Measurements from ENCODE around the gene DHH. TPM values are rescaled to one million over a fixed set of nuclear protein-coding genes. Genes with fewer than 3 reads are reported as not detected.

DHH gene
- total RNA-seq, 1 experiment from 2014 or later = 0.15 TPM

GRCh38 chr12:49131051-49131893 is 36.7 kb upstream of the DHH start, which contains the start of gene TUBA1B (continued):
- TF ChIP-seq ERG (CRISPR knock-in tag; IDR thresholded peaks at IDR 0.05) (no peak), ZBTB21 (CRISPR knock-in tag; IDR thresholded peaks at IDR 0.05; ENCODE audit: borderline replicate concordance) (peak; percentile 90; the same call in 1 of the 2 replicates), ZNF121 (CRISPR knock-in tag; IDR thresholded peaks at IDR 0.05) (peak; percentile 63; the same call in 1 of the 2 replicates), NFATC4 (CRISPR knock-in tag; IDR thresholded peaks at IDR 0.05) (0 out of 2 replicates have a peak, but pooled peaks have one; percentile 36), E2F5 (CRISPR knock-in tag; IDR thresholded peaks at IDR 0.05) (peak; percentile 83; the same call in 1 of the 2 replicates), HMGXB4 (CRISPR knock-in tag; IDR thresholded peaks at IDR 0.05) (peak; percentile 75; the same call in 1 of the 2 replicates), ZNF423 (CRISPR knock-in tag; IDR thresholded peaks at IDR 0.05) (no peak), TP53 (CRISPR knock-in tag; IDR thresholded peaks at IDR 0.05) (peak; percentile 94), MYBL2 (CRISPR knock-in tag; IDR thresholded peaks at IDR 0.05) (no peak), ETV6 (CRISPR knock-in tag; IDR thresholded peaks at IDR 0.05) (0 out of 2 replicates have a peak, but pooled peaks have one; percentile 7), JAZF1 (CRISPR knock-in tag; IDR thresholded peaks at IDR 0.05) (no peak), JUN (CRISPR knock-in tag; IDR thresholded peaks at IDR 0.05) (0 out of 2 replicates have a peak, but pooled peaks have one; percentile 26), FOXK1 (CRISPR knock-in tag; IDR thresholded peaks at IDR 0.05) (peak; percentile 74; the same call in 1 of the 2 replicates), TEAD1 (CRISPR knock-in tag; IDR thresholded peaks at IDR 0.05) (peak; percentile 47), NR3C1 (CRISPR knock-in tag; conservative IDR thresholded peaks at IDR 0.05; ENCODE audit: low read depth) (0 out of 2 replicates have a peak, but pooled peaks have one; percentile 42), CBFB (CRISPR knock-in tag; IDR thresholded peaks at IDR 0.05; ENCODE audit: low read depth) (peak; percentile 94; the same call in 1 of the 2 replicates), ZNF232 (CRISPR knock-in tag; IDR thresholded peaks at IDR 0.05) (peak; percentile 83; the same call in 1 of the 2 replicates), CREB1 (CRISPR knock-in tag; IDR thresholded peaks at IDR 0.05) (no peak), ATF1 (CRISPR knock-in tag; IDR thresholded peaks at IDR 0.05) (no peak), SOX15 (CRISPR knock-in tag; IDR thresholded peaks at IDR 0.05) (no peak), OVOL2 (CRISPR knock-in tag; IDR thresholded peaks at IDR 0.05; ENCODE audit: borderline replicate concordance) (no peak), CDX4 (CRISPR knock-in tag; IDR thresholded peaks at IDR 0.05; ENCODE audit: borderline replicate concordance) (no peak), ZMAT4 (CRISPR knock-in tag; IDR thresholded peaks at IDR 0.05) (peak; percentile 67; the same call in 1 of the 2 replicates), TCF7 (CRISPR knock-in tag; IDR thresholded peaks at IDR 0.05; ENCODE audit: low read depth) (no peak), FOXP1 (CRISPR knock-in tag; IDR thresholded peaks at IDR 0.05; ENCODE audit: borderline replicate concordance) (peak; percentile 76), SP1 (CRISPR knock-in tag; conservative IDR thresholded peaks at IDR 0.05) (peak; percentile 83), NFE2L1 (CRISPR knock-in tag; IDR thresholded peaks at IDR 0.05) (peak; percentile 77; the same call in 1 of the 2 replicates), RELA (CRISPR knock-in tag; IDR thresholded peaks at IDR 0.05; ENCODE audit: borderline replicate concordance) (peak; percentile 25; the same call in 1 of the 2 replicates), FOXP4 (CRISPR knock-in tag; IDR thresholded peaks at IDR 0.05) (peak; percentile 89)
